VCaP (cell line): Measurements from ENCODE around the gene KCNJ6.
A peak's percentile ranks its signal among the peaks of the same experiment; 100 is the strongest.
"Not testable (repeated sequence)": the region's sequence is repeated elsewhere in the genome, so short reads cannot be mapped to it uniquely, and the experiment has no call there.

ENCODE experiments used
- H3K27ac ChIP-seq: fragments of 450-650 bp; 2 replicates; pipeline ENCODE4 v1.5.1; 2017
- CTCF ChIP-seq: fragments of 450-650 bp; conservative IDR thresholded peaks from 2 replicates; pipeline ENCODE4 v1.5.1; 2017; ENCODE audit warnings: mild to moderate bottlenecking, moderate library complexity

KCNJ6 gene

GRCh38 chr21:37732927-37733326, 183.3 kb downstream of the KCNJ6 start:
- no peak for TF ChIP-seq CTCF
- no peak overlapping the region for H3K27ac ChIP-seq

- no peak overlapping the region for H3K27ac ChIP-seq
- no peak for TF ChIP-seq CTCF
These were observed 192.1 kb downstream of the KCNJ6 start for GRCh38 chr21:37724201-37724600.

GRCh38 chr21:37717534-37717933, 198.7 kb downstream of the KCNJ6 start:
- TF ChIP-seq CTCF: no peak
- no peak overlapping the region for H3K27ac ChIP-seq

- H3K27ac ChIP-seq: not testable (repeated sequence)
These were observed 203.7 kb downstream of the KCNJ6 start for GRCh38 chr21:37712569-37712934.

- TF ChIP-seq CTCF: peak; percentile 98
- H3K27ac ChIP-seq: peak overlapping the region; percentile 50; the same call in 1 of the 2 replicates
These were observed 204.3 kb downstream of the KCNJ6 start for GRCh38 chr21:37711836-37712568.

GRCh38 chr21:37711286-37711829, 204.9 kb downstream of the KCNJ6 start:
- H3K27ac ChIP-seq: peak overlapping the region; percentile 50
- no peak for TF ChIP-seq CTCF

GRCh38 chr21:37710546-37711285, 205.5 kb downstream of the KCNJ6 start:
- no peak for TF ChIP-seq CTCF
- H3K27ac ChIP-seq: peak overlapping the region; percentile 50

- no peak overlapping the region for H3K27ac ChIP-seq
- no peak for TF ChIP-seq CTCF
These were observed 211.5 kb downstream of the KCNJ6 start for GRCh38 chr21:37704751-37705150.
